Panc1 (cell line): ENCODE data around the gene TARBP1. TPM values are rescaled to one million over a fixed set of nuclear protein-coding genes. Genes with fewer than 3 reads are reported as not detected.

Experiments
- ATAC-seq: fragments of 200-7000 bp; cut with Tn5 transposase; 2 replicates; pipeline ENCODE4 v1.9.1; 2020; ENCODE audit warnings: mild to moderate bottlenecking, moderate library complexity
- BruUV-seq: library from RNA; stranded (reverse); fragments of 400-500 nt; replicated peaks from 2 replicates; lab custom pipeline; 2021; lab: Mats Ljungman, UMichigan
- CTCF ChIA-PET: fragments of 300-600 bp; sonication (Branson Sonifier 250); formaldehyde crosslinking; loops from one replicate; lab custom pipeline; 2022; ENCODE audit warnings: antibody characterized with exemption; lab: Charles Lee
- POLR2A ChIA-PET: fragments of 300-600 bp; sonication (Branson Sonifier 250); formaldehyde crosslinking; loops from one replicate; lab custom pipeline; 2022; ENCODE audit warnings: antibody characterized with exemption; lab: Charles Lee
- DNase-seq: peaks from one replicate; pipeline ENCODE4 v3.0.0-alpha.2; 2010; ENCODE audit warnings: low read depth, low spot score
- H3K27ac ChIP-seq: 2 replicates; pipeline ENCODE4 v1.5.1; 2011; ENCODE audit warnings: mild to moderate bottlenecking, low read length, inconsistent platforms
- H3K27me3 ChIP-seq: fragments of 200-500 bp; sonication (Bioruptor generic); 2 replicates; pipeline ENCODE4 v1.6.0; 2014; ENCODE audit warnings: low read length, inconsistent platforms; ENCODE audit not compliant: control insufficient read depth, insufficient read depth
- H3K36me3 ChIP-seq: fragments of 200-500 bp; sonication (Bioruptor generic); 2 replicates; pipeline ENCODE4 v1.5.1; 2014; ENCODE audit warnings: inconsistent platforms, mild to moderate bottlenecking, low read length, moderate library complexity; ENCODE audit not compliant: control insufficient read depth, insufficient read depth
- H3K4me1 ChIP-seq: 2 replicates; pipeline ENCODE4 v1.5.1; 2011; ENCODE audit warnings: inconsistent platforms, mild to moderate bottlenecking, low read length, moderate library complexity; ENCODE audit not compliant: control insufficient read depth, insufficient read depth
- H3K4me3 ChIP-seq, 2 experiments: 2 replicates each; pipeline ENCODE4 v1.5.1; 2011 to 2012; ENCODE audit warnings: low read depth in 2 of 2, low read length in 2 of 2, mild to moderate bottlenecking in 2 of 2, inconsistent platforms in 1 of 2, moderate library complexity in 1 of 2
- H3K9me3 ChIP-seq: fragments of 200-500 bp; sonication (Bioruptor generic); 2 replicates; pipeline ENCODE4 v1.5.1; 2014; ENCODE audit warnings: low read depth, mild to moderate bottlenecking, inconsistent platforms, low read length, moderate library complexity; ENCODE audit not compliant: control insufficient read depth, insufficient read depth
- POLR2AphosphoS5 ChIP-seq: IDR thresholded peaks from 2 replicates; pipeline ENCODE4 v1.6.1; 2012; ENCODE audit warnings: mild to moderate bottlenecking, low read depth, low read length, moderate library complexity
- SIN3A ChIP-seq: IDR thresholded peaks from 2 replicates; pipeline ENCODE4 v1.6.1; 2012; ENCODE audit warnings: low read depth, mild to moderate bottlenecking, low read length, moderate library complexity, borderline replicate concordance; ENCODE audit not compliant: insufficient read depth
- TCF7L2 ChIP-seq: IDR thresholded peaks from 2 replicates; pipeline ENCODE4 v1.6.1; 2011; ENCODE audit warnings: mild to moderate bottlenecking, low read depth, low read length, inconsistent platforms
- in situ Hi-C: cut with HindIII; loops from 2 replicates; pipeline ENCODE4 v1.10.0; 2016; ENCODE audit warnings: low sequenced_read_pairs, low pct_unique_long_range_greater_than_20kb
- intact Hi-C: fragments of 100-400 bp; cut with micrococcal nuclease; formaldehyde crosslinking; loops from one replicate; pipeline ENCODE4 v1.10.0; 2022; ENCODE audit not compliant: unreplicated experiment
- total RNA-seq: library from RNA; stranded (reverse); gene quantifications from one replicate; pipeline ENCODE4 v1.2.1, GENCODE V29; 2021; ENCODE audit not compliant: unreplicated experiment
- TF ChIP-seq, protein P1 (sequence below): fragments of 450-650 bp; IDR thresholded peaks from 2 replicates; pipeline ENCODE4 v1.5.1; 2017; ENCODE audit warnings: mild to moderate bottlenecking
- TF ChIP-seq, protein P2 (sequence below), 2 experiments: IDR thresholded peaks; 2 replicates each; pipeline ENCODE4 v1.6.1; 2011 to 2012; ENCODE audit warnings: low read depth in 2 of 2, control low read depth in 1 of 2, low read length in 1 of 2, mild to moderate bottlenecking in 1 of 2, moderate library complexity in 1 of 2; ENCODE audit not compliant: insufficient read depth in 1 of 2

TARBP1 gene
- total RNA-seq, 1 experiment from 2014 or later, result 45.0 TPM

GRCh38 chr1:234452406-234452965, 26.5 kb downstream of the TARBP1 start:
- DNase-seq (no peak), ATAC-seq (no peak)
- Histone ChIP-seq H3K4me3 (no peak overlapping the region), H3K4me1 (no peaks in the 10 kb centered on the region), H3K27me3 (no peaks in the 10 kb centered on the region), H3K9me3 (no peaks in the 10 kb centered on the region), H3K27ac (no peak overlapping the region), H3K36me3 (peaks cover 29% of the 10 kb centered on the region)
- in situ Hi-C loops, result no loop called here
- POLR2A ChIA-PET, result no interaction called here
- TF ChIP-seq TCF7L2 (no peak), SIN3A (no peak)
- TF ChIP-seq, protein P1, sequence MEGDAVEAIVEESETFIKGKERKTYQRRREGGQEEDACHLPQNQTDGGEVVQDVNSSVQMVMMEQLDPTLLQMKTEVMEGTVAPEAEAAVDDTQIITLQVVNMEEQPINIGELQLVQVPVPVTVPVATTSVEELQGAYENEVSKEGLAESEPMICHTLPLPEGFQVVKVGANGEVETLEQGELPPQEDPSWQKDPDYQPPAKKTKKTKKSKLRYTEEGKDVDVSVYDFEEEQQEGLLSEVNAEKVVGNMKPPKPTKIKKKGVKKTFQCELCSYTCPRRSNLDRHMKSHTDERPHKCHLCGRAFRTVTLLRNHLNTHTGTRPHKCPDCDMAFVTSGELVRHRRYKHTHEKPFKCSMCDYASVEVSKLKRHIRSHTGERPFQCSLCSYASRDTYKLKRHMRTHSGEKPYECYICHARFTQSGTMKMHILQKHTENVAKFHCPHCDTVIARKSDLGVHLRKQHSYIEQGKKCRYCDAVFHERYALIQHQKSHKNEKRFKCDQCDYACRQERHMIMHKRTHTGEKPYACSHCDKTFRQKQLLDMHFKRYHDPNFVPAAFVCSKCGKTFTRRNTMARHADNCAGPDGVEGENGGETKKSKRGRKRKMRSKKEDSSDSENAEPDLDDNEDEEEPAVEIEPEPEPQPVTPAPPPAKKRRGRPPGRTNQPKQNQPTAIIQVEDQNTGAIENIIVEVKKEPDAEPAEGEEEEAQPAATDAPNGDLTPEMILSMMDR, result no peak
- TF ChIP-seq, protein P2, sequence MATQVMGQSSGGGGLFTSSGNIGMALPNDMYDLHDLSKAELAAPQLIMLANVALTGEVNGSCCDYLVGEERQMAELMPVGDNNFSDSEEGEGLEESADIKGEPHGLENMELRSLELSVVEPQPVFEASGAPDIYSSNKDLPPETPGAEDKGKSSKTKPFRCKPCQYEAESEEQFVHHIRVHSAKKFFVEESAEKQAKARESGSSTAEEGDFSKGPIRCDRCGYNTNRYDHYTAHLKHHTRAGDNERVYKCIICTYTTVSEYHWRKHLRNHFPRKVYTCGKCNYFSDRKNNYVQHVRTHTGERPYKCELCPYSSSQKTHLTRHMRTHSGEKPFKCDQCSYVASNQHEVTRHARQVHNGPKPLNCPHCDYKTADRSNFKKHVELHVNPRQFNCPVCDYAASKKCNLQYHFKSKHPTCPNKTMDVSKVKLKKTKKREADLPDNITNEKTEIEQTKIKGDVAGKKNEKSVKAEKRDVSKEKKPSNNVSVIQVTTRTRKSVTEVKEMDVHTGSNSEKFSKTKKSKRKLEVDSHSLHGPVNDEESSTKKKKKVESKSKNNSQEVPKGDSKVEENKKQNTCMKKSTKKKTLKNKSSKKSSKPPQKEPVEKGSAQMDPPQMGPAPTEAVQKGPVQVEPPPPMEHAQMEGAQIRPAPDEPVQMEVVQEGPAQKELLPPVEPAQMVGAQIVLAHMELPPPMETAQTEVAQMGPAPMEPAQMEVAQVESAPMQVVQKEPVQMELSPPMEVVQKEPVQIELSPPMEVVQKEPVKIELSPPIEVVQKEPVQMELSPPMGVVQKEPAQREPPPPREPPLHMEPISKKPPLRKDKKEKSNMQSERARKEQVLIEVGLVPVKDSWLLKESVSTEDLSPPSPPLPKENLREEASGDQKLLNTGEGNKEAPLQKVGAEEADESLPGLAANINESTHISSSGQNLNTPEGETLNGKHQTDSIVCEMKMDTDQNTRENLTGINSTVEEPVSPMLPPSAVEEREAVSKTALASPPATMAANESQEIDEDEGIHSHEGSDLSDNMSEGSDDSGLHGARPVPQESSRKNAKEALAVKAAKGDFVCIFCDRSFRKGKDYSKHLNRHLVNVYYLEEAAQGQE (IDR thresholded peaks at IDR 0.05; ENCODE audit: insufficient read depth in 1 of 2, low read depth in 2 of 2, low read length in 1 of 2), result no peak
- no TSS peak for BruUV-seq
- intact Hi-C loops, result no loop called here
- CTCF ChIA-PET, result no interaction called here

- H3K27ac ChIP-seq, result no peak overlapping the region
- ChIA-PET POLR2A (no interaction called here), CTCF (no interaction called here)
- ATAC-seq, result no peak
- BruUV-seq, result no TSS peak
- H3K4me1 ChIP-seq, result no peaks in the 10 kb centered on the region
- H3K36me3 ChIP-seq, result peaks cover 3% of the 10 kb centered on the region
- in situ Hi-C loops, result no loop called here
- TF ChIP-seq, protein P1, result no peak
- no peak for TF ChIP-seq SIN3A
- TF ChIP-seq POLR2AphosphoS5, result no peak
- TF ChIP-seq TCF7L2, result no peak
- TF ChIP-seq, protein P2 (IDR thresholded peaks at IDR 0.05; ENCODE audit: insufficient read depth in 1 of 2, low read depth in 2 of 2, low read length in 1 of 2), result no peak
- H3K27me3 ChIP-seq, result no peaks in the 10 kb centered on the region
- no peak for DNase-seq
- no peak overlapping the region for H3K4me3 ChIP-seq
- intact Hi-C loops, result no loop called here
- no peaks in the 10 kb centered on the region for H3K9me3 ChIP-seq
These were observed 38.6 kb downstream of the TARBP1 start for GRCh38 chr1:234440348-234440747.
